Endothelial cell of umbilical vein (primary cell): ENCODE data around the gene LZTS2. TPM values are rescaled to one million over a fixed set of nuclear protein-coding genes. Genes with fewer than 3 reads are reported as not detected.

Experiments
- BruUV-seq: library from RNA; stranded (reverse); fragments of 400-500 nt; replicated peaks from 2 replicates; lab custom pipeline; 2021; lab: Mats Ljungman, UMichigan
- CTCF ChIA-PET: fragments of 300-600, 350-600 bp; sonication (Branson Sonifier 250); formaldehyde crosslinking; loops from one replicate; lab custom pipeline; 2021; ENCODE audit warnings: antibody characterized with exemption, inconsistent platforms; lab: Charles Lee
- POLR2A ChIA-PET: fragments of 300-600, 350-600 bp; sonication (Branson Sonifier 250); formaldehyde crosslinking; loops from one replicate; lab custom pipeline; 2021; ENCODE audit warnings: antibody characterized with exemption, inconsistent platforms; lab: Charles Lee
- DNase-seq: peaks from one replicate; pipeline ENCODE4 v3.0.0-alpha.2; 2011; ENCODE audit warnings: low read depth, low spot score
- FAIRE-seq: peaks from 2 replicates; lab custom pipeline; 2011; peaks lifted over from hg19 to GRCh38; lab: Jason Lieb, UNC
- H2AFZ ChIP-seq: 2 replicates; pipeline ENCODE4 v1.6.0; 2012; ENCODE audit warnings: low read depth, low read length, control low read depth, inconsistent platforms
- H3K27ac ChIP-seq: 2 replicates; pipeline ENCODE4 v1.5.1; 2011; ENCODE audit warnings: low read depth, mild to moderate bottlenecking, control low read depth, low read length, moderate library complexity; ENCODE audit not compliant: insufficient read depth
- H3K27me3 ChIP-seq, 2 experiments: 2 replicates each; pipeline versions ENCODE4 v1.6.0 to v1.6.1; 2011; ENCODE audit warnings: low read length in 2 of 2, mixed read lengths in 1 of 2; ENCODE audit not compliant: control insufficient read depth in 2 of 2, insufficient read depth in 2 of 2
- H3K36me3 ChIP-seq, 2 experiments: 2 replicates in 1 of 2; 3 replicates in 1 of 2; pipeline ENCODE4 v1.5.1; 2011; ENCODE audit warnings: low read length in 2 of 2, mild to moderate bottlenecking in 1 of 2, moderate library complexity in 1 of 2; ENCODE audit not compliant: control insufficient read depth in 2 of 2, insufficient read depth in 2 of 2; ENCODE audit errors: extremely low read depth in 1 of 2
- H3K4me1 ChIP-seq: 3 replicates; pipeline ENCODE4 v1.5.1; 2011; ENCODE audit warnings: mild to moderate bottlenecking, low read length; ENCODE audit not compliant: control insufficient read depth, insufficient read depth; ENCODE audit errors: extremely low read depth
- H3K4me2 ChIP-seq: 2 replicates; pipeline ENCODE4 v1.6.1; 2011; ENCODE audit warnings: low read length, control low read depth, mixed read lengths; ENCODE audit not compliant: insufficient read depth
- H3K4me3 ChIP-seq, 3 experiments: fragments of 200-600 bp in 1 of 3; sonication (generic), shearing (Covaris generic) in 1 of 3; replicated peaks in 1 of 3; 2 replicates each; pipeline ENCODE4 v1.5.1; 2011 to 2016; ENCODE audit warnings: control low read depth in 3 of 3, low read length in 3 of 3, mild to moderate bottlenecking in 2 of 3, inconsistent platforms in 1 of 3, low read depth in 1 of 3, moderate library complexity in 1 of 3; ENCODE audit not compliant: insufficient read depth in 1 of 3
- H3K79me2 ChIP-seq: 2 replicates; pipeline ENCODE4 v1.6.0; 2012; ENCODE audit warnings: low read length, inconsistent platforms; ENCODE audit not compliant: control insufficient read depth, insufficient read depth
- H3K9ac ChIP-seq: replicated peaks from 2 replicates; pipeline ENCODE3; 2011; ENCODE audit warnings: low read length, control low read depth; ENCODE audit not compliant: insufficient read depth; ENCODE audit errors: extremely low read depth
- H3K9me1 ChIP-seq: replicated peaks from 3 replicates; pipeline ENCODE4 v1.6.0; 2011; ENCODE audit warnings: mild to moderate bottlenecking, low read length; ENCODE audit not compliant: control insufficient read depth, insufficient read depth; ENCODE audit errors: extremely low read depth
- H3K9me3 ChIP-seq: replicated peaks from 2 replicates; pipeline ENCODE4 v1.5.1; 2012; ENCODE audit warnings: low read length, inconsistent platforms; ENCODE audit not compliant: control insufficient read depth, insufficient read depth
- H4K20me1 ChIP-seq: replicated peaks from 2 replicates; pipeline ENCODE3; 2011; ENCODE audit warnings: mild to moderate bottlenecking, low read length; ENCODE audit not compliant: control insufficient read depth, insufficient read depth; ENCODE audit errors: extremely low read depth
- EZH2 ChIP-seq: IDR thresholded peaks from 2 replicates; pipeline ENCODE4 v1.6.1; 2012; ENCODE audit warnings: borderline replicate concordance, low read depth, mild to moderate bottlenecking, moderate library complexity, low read length, inconsistent platforms; ENCODE audit not compliant: severe bottlenecking
- FOS ChIP-seq: IDR thresholded peaks from 2 replicates; pipeline ENCODE4 v1.6.1; 2011; ENCODE audit warnings: mild to moderate bottlenecking, low read length, moderate library complexity, borderline replicate concordance; ENCODE audit not compliant: insufficient read depth
- GATA2 ChIP-seq: IDR thresholded peaks from 2 replicates; pipeline ENCODE4 v1.7.0; 2011; ENCODE audit warnings: low read depth, mild to moderate bottlenecking, moderate library complexity, mixed read lengths, low read length; ENCODE audit not compliant: insufficient read length, insufficient read depth
- JUN ChIP-seq: IDR thresholded peaks from 2 replicates; pipeline ENCODE4 v1.6.1; 2011; ENCODE audit warnings: borderline replicate concordance, low read depth; ENCODE audit not compliant: insufficient read length, insufficient read depth
- MYC ChIP-seq: IDR thresholded peaks from one replicate; pipeline ENCODE4 v1.6.1; 2011; ENCODE audit warnings: mild to moderate bottlenecking, low read depth, low read length
- POLR2A ChIP-seq: IDR thresholded peaks from 2 replicates; pipeline ENCODE4 v1.6.1; 2012; ENCODE audit warnings: low read depth, mild to moderate bottlenecking, control low read depth, low read length
- POLR2AphosphoS5 ChIP-seq: IDR thresholded peaks from 2 replicates; pipeline ENCODE4 v1.6.1; 2012; ENCODE audit warnings: low read depth, mild to moderate bottlenecking, control low read depth, low read length, moderate library complexity; ENCODE audit not compliant: insufficient read depth
- dilution Hi-C: fragments of 300-500 bp; cut with MboI; formaldehyde crosslinking; loops from one replicate; pipeline ENCODE4 v1.15.0; 2019; ENCODE audit warnings: low sequenced_read_pairs; ENCODE audit not compliant: extremely low pct_ligation_motif_present
- intact Hi-C: fragments of 100-400 bp; cut with micrococcal nuclease; formaldehyde crosslinking; loops from one replicate; pipeline ENCODE4 v1.10.0; 2022
- polyA plus RNA-seq, 4 experiments: library from polyadenylated mRNA; depleted of rRNA in 3 of 4; stranded (reverse) in 3 of 4; unstranded in 1 of 4; fragments of >200 nt; gene quantifications; 2 replicates each; pipeline versions ENCODE4 v1.2.1 to v1.2.3, GENCODE V29; 2011 to 2012; ENCODE audit warnings: missing spikeins in 1 of 4
- total RNA-seq: library from RNA; stranded (reverse); gene quantifications from 2 replicates; pipeline ENCODE4 v1.2.3, GENCODE V29; 2021
- TF ChIP-seq, protein P1 (sequence below): IDR thresholded peaks from 2 replicates; pipeline ENCODE4 v1.6.1; 2011; ENCODE audit not compliant: insufficient read depth, insufficient read length
- TF ChIP-seq, protein P2 (sequence below), 2 donors: IDR thresholded peaks; 1 replicate in 1 of 2; 2 replicates in 1 of 2; pipeline ENCODE4 v1.5.1; 2011; ENCODE audit warnings: low read length in 2 of 2, mild to moderate bottlenecking in 2 of 2, moderate library complexity in 2 of 2, control low read depth in 1 of 2, inconsistent platforms in 1 of 2, low read depth in 1 of 2; ENCODE audit not compliant: insufficient read depth in 1 of 2; ENCODE audit errors: extremely low read depth in 1 of 2

The LZTS2 gene
- total and polyA plus RNA-seq, 2 donors (not counting 3 experiments of a cell fraction or from before 2014, with no cell fraction given), result 70.8 to 79.5 TPM

DNA sequence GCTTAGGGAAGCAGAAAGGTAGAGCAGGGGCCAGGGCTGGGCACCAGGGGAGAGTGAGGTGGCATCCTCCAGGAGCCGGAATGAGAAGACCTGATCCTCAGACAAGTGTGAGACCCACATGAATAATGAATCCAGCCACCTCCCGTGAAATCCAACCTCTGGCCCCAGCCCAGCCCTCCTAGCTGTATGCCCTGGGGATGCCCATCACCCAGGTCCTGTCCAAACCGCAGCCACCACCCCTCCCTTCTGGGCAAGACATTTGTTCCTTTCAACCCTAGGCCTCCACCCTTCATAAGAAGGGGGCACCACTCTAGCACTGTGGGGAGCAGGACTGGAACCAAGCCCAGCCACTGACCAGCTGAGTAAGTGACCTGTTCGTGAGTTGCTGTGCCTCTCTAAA lies 21.6 kb downstream of the LZTS2 start:
- POLR2A ChIA-PET, result no interaction called here
- BruUV-seq, result no TSS peak
- H3K9me1 ChIP-seq, result no peaks in the 10 kb centered on the region
- CTCF ChIA-PET, result interaction anchor here (1.0 kb wide), 1 partner anchor 20 kb away, joined by 4 read pairs; no protein-coding TSS in a partner anchor
- H3K9ac ChIP-seq, result no peak overlapping the region
- no peak overlapping the region for H3K27ac ChIP-seq
- no peaks in the 10 kb centered on the region for H3K9me3 ChIP-seq
- H3K4me1 ChIP-seq, result no peaks in the 10 kb centered on the region
- FAIRE-seq (no peak), DNase-seq (no peak)
- H4K20me1 ChIP-seq, result no peaks in the 10 kb centered on the region
- intact Hi-C loops (no loop called here), dilution Hi-C loops (no loop called here)
- TF ChIP-seq, protein P1, sequence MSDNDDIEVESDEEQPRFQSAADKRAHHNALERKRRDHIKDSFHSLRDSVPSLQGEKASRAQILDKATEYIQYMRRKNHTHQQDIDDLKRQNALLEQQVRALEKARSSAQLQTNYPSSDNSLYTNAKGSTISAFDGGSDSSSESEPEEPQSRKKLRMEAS, result no peak
- TF ChIP-seq MYC (no peak), EZH2 (no peak), JUN (no peak), POLR2AphosphoS5 (no peak), FOS (no peak), POLR2A (no peak), GATA2 (no peak)
- TF ChIP-seq, protein P2, sequence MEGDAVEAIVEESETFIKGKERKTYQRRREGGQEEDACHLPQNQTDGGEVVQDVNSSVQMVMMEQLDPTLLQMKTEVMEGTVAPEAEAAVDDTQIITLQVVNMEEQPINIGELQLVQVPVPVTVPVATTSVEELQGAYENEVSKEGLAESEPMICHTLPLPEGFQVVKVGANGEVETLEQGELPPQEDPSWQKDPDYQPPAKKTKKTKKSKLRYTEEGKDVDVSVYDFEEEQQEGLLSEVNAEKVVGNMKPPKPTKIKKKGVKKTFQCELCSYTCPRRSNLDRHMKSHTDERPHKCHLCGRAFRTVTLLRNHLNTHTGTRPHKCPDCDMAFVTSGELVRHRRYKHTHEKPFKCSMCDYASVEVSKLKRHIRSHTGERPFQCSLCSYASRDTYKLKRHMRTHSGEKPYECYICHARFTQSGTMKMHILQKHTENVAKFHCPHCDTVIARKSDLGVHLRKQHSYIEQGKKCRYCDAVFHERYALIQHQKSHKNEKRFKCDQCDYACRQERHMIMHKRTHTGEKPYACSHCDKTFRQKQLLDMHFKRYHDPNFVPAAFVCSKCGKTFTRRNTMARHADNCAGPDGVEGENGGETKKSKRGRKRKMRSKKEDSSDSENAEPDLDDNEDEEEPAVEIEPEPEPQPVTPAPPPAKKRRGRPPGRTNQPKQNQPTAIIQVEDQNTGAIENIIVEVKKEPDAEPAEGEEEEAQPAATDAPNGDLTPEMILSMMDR (IDR thresholded peaks at IDR 0.05; ENCODE audit: extremely low read depth in 1 of 2, insufficient read depth in 1 of 2, low read depth in 1 of 2, low read length in 2 of 2), result no peak
- no peaks in the 10 kb centered on the region for H3K36me3 ChIP-seq
- H3K4me3 ChIP-seq, result no peak overlapping the region
- H2AFZ ChIP-seq, result no peak overlapping the region
- no peaks in the 10 kb centered on the region for H3K27me3 ChIP-seq
- H3K4me2 ChIP-seq, result no peak overlapping the region
- H3K79me2 ChIP-seq, result no peaks in the 10 kb centered on the region
